ENCODE data around the gene B4GALT3.

DNA sequence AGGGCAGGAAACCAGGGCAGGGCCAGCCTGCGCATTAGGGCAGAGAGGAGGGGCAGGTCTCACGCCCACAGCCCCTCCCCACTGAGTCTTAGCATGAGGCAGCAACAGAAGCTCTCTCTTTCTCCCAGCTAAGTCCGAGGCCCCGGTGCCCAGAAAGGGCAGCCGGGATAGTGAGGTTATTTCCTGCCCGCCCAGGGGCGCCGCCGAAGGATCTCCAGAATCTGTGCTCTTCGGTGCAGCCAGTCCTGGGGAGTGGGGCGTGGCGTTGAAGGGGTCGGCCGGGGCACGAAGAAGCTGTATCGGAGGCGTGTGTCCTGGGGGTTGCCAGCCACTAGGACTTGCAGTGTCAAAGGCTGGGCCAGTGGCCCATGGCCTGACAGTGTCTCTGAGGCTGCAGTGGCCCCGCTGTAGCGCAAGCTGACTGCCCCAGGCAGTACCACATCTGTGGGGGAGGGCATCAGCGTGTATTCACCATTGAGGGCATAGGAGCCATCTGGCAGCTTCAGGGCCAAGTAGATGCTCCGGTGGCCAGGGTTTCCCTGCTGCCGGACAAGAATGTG, 13.7 kb upstream of the B4GALT3 start:
- TF ChIP-seq, protein P1, sequence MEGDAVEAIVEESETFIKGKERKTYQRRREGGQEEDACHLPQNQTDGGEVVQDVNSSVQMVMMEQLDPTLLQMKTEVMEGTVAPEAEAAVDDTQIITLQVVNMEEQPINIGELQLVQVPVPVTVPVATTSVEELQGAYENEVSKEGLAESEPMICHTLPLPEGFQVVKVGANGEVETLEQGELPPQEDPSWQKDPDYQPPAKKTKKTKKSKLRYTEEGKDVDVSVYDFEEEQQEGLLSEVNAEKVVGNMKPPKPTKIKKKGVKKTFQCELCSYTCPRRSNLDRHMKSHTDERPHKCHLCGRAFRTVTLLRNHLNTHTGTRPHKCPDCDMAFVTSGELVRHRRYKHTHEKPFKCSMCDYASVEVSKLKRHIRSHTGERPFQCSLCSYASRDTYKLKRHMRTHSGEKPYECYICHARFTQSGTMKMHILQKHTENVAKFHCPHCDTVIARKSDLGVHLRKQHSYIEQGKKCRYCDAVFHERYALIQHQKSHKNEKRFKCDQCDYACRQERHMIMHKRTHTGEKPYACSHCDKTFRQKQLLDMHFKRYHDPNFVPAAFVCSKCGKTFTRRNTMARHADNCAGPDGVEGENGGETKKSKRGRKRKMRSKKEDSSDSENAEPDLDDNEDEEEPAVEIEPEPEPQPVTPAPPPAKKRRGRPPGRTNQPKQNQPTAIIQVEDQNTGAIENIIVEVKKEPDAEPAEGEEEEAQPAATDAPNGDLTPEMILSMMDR (conservative IDR thresholded peaks at IDR 0.05), result no peak
- TF ChIP-seq ZFX (IDR thresholded peaks at IDR 0.05), result no peak
